Thoracic aorta (tissue), 2 donors: Measurements from ENCODE around the gene RAVER2. TPM values are rescaled to one million over a fixed set of nuclear protein-coding genes. Genes with fewer than 3 reads are reported as not detected.
A peak's percentile ranks its signal among the peaks of the same experiment; 100 is the strongest.
"Not testable (repeated sequence)": the region's sequence is repeated elsewhere in the genome, so short reads cannot be mapped to it uniquely, and the experiment has no call there.

Experiments
- ATAC-seq: fragments of 150-250 bp; one replicate; pipeline ENCODE4 v1.8.0; 2017; ENCODE audit warnings: low read depth; ENCODE audit not compliant: insufficient number of reproducible peaks, low FRiP score
- DNase-seq: peaks from one replicate; pipeline ENCODE4 v3.0.0-alpha.2; 2020; ENCODE audit warnings: low spot score
- H3K27ac ChIP-seq, 2 donors: fragments of 200-600 bp; sonication (generic); 1 replicate in 1 of 2; 2 replicates in 1 of 2; pipeline ENCODE4 v1.5.1; 2016; ENCODE audit warnings: mild to moderate bottlenecking in 2 of 2, moderate library complexity in 2 of 2
- H3K27me3 ChIP-seq: fragments of 200-600 bp; sonication (generic); replicated peaks from 2 replicates; pipeline ENCODE4 v1.6.0; 2016; ENCODE audit warnings: mild to moderate bottlenecking; ENCODE audit not compliant: insufficient read depth
- H3K36me3 ChIP-seq: fragments of 200-600 bp; sonication (generic); one replicate; pipeline ENCODE4 v1.5.1; 2016
- H3K4me1 ChIP-seq, 2 donors: fragments of 200-600 bp; sonication (generic); 1 replicate in 1 of 2; 2 replicates in 1 of 2; pipeline versions ENCODE4 v1.5.1 to v1.6.0; 2016; ENCODE audit warnings: low read depth in 2 of 2, mild to moderate bottlenecking in 1 of 2; ENCODE audit not compliant: control insufficient read depth in 1 of 2
- H3K4me3 ChIP-seq: fragments of 200-600 bp; sonication (generic); 2 replicates; pipeline ENCODE4 v1.5.1; 2016; ENCODE audit warnings: mild to moderate bottlenecking
- H3K9me3 ChIP-seq: fragments of 200-600 bp; sonication (generic); 2 replicates; pipeline ENCODE4 v1.5.1; 2016
- CTCF ChIP-seq: fragments of 200-600 bp; sonication (generic); IDR thresholded peaks from one replicate; pipeline ENCODE4 v1.5.1; 2019; ENCODE audit warnings: antibody characterized with exemption
- total RNA-seq, 2 donors: library from RNA; depleted of rRNA; stranded (reverse); fragments of >200 nt; gene quantifications; one replicate each; pipeline versions ENCODE4 v1.1.0 to v1.2.3, GENCODE V29; 2016

RAVER2 gene
- total RNA-seq, 2 donors from 2014 or later, result 17.2 to 18.3 TPM

DNA sequence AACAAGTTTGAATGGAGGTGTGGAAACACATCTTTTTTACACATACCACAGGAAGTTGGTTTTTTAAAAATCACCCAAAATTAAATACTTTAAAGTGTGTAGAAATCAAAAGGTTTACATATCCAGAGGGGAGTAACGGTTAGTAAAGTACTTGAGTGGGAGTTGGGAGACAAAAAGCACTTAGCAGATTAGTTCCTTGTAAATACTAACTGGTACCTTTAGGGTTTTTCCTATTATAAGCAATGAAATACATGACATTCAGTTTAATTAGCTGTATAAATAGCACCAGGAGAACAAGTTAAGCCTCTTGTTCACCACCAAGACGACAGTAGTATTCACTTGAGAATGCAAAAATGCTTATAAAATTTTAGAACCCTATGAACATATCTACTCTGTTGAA, 23.7 kb upstream of the RAVER2 start:
- no peak for ATAC-seq
- DNase-seq, result no peak
- Histone ChIP-seq H3K4me3 (no peak overlapping the region), H3K27ac (no peak overlapping the region), H3K27me3 (no peaks in the 10 kb centered on the region), H3K9me3 (no peaks in the 10 kb centered on the region), H3K36me3 (no peaks in the 10 kb centered on the region), H3K4me1 (no peaks in the 10 kb centered on the region)
- TF ChIP-seq CTCF, result no peak

GRCh38 chr1:64721576-64722145, 23.2 kb upstream of the RAVER2 start:
- Histone ChIP-seq H3K4me1 (no peaks in the 10 kb centered on the region), H3K27me3 (no peaks in the 10 kb centered on the region), H3K9me3 (no peaks in the 10 kb centered on the region), H3K27ac (no peak overlapping the region), H3K36me3 (no peaks in the 10 kb centered on the region), H3K4me3 (no peak overlapping the region)
- DNase-seq (no peak), ATAC-seq (peak; percentile 28)
- no peak for TF ChIP-seq CTCF

- ATAC-seq (no peak), DNase-seq (no peak)
- Histone ChIP-seq H3K4me1 (peaks cover 5 to 16% of the 10 kb centered on the region in 2 donors), H3K4me3 (no peak overlapping the region), H3K27ac (peak overlapping the region; percentile 57 to 78), H3K9me3 (no peaks in the 10 kb centered on the region), H3K36me3 (no peaks in the 10 kb centered on the region), H3K27me3 (no peaks in the 10 kb centered on the region)
- no peak for TF ChIP-seq CTCF
Observed at GRCh38 chr1:64727861-64728260, 17.0 kb upstream of the RAVER2 start.

- no peak for ATAC-seq
- no peak for TF ChIP-seq CTCF
- peak overlapping the region in 1 of 2 donors; percentile 6 for H3K27ac ChIP-seq
- H3K27me3 ChIP-seq, result no peaks in the 10 kb centered on the region
- no peaks in the 10 kb centered on the region for H3K9me3 ChIP-seq
- H3K36me3 ChIP-seq, result no peaks in the 10 kb centered on the region
- H3K4me3 ChIP-seq, result no peak overlapping the region
- H3K4me1 ChIP-seq, result peaks cover 0 to 13% of the 10 kb centered on the region in 2 donors
- DNase-seq, result no peak
Observed at GRCh38 chr1:64733581-64734286, 11.1 kb upstream of the RAVER2 start.

DNA sequence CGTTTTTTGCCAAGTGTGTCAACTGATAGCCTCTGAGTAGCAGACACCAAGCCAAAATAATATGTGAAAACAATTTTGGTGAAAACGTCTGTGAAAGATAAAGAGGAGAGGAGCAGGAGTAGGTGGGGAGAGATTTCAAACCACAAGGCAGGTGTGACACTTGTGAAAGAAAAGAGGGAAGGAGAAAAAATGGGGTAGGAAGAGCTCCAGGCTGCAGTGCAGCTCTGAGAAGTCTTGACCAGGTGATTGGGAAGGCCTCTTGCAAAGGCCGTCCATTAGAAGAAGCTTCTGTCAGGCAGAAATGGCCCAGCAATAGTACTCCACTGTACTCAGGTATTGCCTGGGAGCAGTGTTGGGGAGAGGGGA, 10.6 kb upstream of the RAVER2 start:
- TF ChIP-seq CTCF, result no peak
- DNase-seq (no peak), ATAC-seq (no peak)
- no peak overlapping the region for H3K4me3 ChIP-seq
- no peaks in the 10 kb centered on the region for H3K9me3 ChIP-seq
- H3K27ac ChIP-seq, result peak overlapping the region in 1 of 2 donors; percentile 6
- H3K27me3 ChIP-seq, result no peaks in the 10 kb centered on the region
- peaks cover 0 to 13% of the 10 kb centered on the region in 2 donors for H3K4me1 ChIP-seq
- no peaks in the 10 kb centered on the region for H3K36me3 ChIP-seq

DNA sequence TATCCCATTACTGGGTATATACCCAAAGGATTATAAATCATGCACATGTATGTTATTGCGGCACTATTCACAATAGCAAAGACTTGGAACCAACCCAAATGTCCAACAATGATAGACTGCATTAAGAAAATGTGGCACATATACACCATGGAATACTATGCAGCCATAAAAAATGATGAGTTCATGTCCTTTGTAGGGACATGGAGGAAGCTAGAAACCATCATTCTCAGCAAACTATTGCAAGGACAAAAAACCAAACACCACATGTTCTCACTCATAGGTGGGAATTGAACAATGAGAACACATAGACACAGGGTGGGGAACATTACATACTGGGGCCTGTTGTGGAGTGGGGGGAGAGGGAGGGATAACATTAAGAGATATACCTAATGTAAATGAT, 4.2 kb upstream of the RAVER2 start:
- not testable (repeated sequence) for H3K9me3 ChIP-seq, H3K4me3 ChIP-seq, H3K4me1 ChIP-seq, H3K27me3 ChIP-seq, DNase-seq, H3K27ac ChIP-seq, H3K36me3 ChIP-seq, ATAC-seq
